Middle frontal gyrus (tissue), 1 donor: Measurements from ENCODE around the gene NPHP4.
"Not testable (repeated sequence)": the region's sequence is repeated elsewhere in the genome, so short reads cannot be mapped to it uniquely, and the experiment has no call there.

Experiments
- DNase-seq: peaks from one replicate; pipeline ENCODE4 v3.0.0-alpha.2; 2015; ENCODE audit warnings: low spot score; ENCODE audit errors: extremely low spot score

NPHP4 gene

DNA sequence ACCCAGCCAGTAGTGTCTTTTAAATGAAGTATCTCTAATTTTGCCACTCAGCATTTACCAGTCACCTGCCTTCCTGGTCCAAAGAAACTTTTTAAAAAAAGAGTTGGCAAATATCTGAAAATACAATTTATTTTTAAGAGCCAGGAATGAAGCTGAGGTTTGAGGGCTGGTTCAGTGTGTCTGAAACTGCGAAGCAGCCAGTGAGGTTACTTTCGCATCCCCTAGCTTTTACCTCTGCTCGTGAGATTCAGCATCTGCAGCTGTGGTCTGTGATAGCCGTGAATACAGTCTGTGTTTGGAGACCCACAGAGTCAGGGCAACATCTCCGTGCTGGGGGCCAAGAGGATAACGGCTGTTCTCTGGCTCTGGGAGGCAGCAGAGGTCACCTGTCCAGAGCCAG lies 32.2 kb upstream of the NPHP4 start:
- no peak for DNase-seq

DNA sequence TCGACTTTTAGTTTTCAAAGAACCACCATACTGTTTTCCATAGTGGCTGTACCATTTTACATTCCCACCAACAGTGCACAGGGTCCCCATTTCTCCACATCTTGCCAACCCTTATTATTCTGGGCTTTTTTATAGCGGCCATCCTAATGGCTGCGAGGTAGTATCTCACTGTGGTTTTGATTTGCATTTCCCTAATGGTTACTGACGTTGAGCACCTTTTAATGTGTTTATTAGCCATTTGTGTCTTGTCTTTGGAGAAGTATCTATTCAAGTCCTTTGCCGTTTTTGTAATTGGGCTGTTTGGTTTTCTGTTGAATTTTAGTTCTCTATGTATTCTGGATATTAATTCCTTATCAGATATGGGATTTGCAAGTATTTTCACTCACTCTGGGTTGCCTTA lies 31.1 kb upstream of the NPHP4 start:
- DNase-seq, result no peak

DNA sequence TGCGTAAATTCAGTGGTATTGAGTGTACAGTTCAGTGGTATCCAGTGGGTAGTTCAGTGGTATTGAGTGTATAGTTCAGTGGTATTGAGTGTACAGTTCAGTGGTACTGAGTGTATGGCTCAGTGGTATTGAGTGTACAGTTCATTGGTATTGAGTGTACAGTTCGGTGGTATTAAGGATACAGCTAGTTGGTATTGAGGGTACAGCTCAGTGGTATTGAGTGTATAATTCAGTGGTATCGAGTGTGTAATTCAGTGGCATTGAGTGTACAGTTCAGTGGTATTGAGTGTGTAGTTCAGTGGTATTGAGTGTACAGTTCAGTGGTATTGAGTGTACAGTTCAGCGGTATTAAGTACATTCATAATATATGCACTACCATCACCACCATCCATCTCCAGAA lies 30.0 kb upstream of the NPHP4 start:
- no peak for DNase-seq

- no peak for DNase-seq
Measured at GRCh38 chr1:6019166-6019845, 27.1 kb upstream of the NPHP4 start.

- not testable (repeated sequence) for DNase-seq
Measured at GRCh38 chr1:6017654-6018053, 25.4 kb upstream of the NPHP4 start.

DNA sequence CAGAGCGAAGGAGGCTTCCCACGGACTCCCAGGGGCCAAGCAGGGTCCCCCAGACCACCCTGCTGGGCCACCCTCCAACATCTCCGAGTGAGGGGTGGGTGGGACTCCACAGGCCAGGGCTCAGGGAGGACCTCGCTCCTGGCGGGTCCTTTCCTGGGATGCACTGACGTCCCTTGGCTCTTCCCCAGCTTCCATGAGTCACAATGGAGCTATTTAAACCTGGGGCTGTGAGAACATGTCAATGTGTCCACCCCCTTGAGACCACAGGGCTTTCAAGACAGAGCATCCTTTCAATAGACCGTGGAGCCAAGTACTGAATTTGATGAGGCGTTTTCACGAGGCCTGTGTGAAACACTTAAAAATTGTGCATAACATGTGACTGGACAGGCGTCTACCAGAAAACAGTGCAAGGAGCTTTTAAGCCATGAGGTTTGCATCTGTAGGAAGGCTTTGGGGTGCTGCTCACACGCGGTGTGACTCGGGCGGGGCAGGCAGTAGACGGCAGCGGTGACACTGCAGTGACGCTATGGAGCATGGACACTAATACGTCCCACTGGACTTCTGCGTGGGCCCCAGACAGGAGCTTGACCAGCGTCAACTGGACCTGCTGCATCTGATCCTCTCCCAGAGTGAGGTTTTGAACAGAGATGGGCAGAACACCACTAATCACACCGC lies 24.1 kb upstream of the NPHP4 start:
- no peak for DNase-seq

DNA sequence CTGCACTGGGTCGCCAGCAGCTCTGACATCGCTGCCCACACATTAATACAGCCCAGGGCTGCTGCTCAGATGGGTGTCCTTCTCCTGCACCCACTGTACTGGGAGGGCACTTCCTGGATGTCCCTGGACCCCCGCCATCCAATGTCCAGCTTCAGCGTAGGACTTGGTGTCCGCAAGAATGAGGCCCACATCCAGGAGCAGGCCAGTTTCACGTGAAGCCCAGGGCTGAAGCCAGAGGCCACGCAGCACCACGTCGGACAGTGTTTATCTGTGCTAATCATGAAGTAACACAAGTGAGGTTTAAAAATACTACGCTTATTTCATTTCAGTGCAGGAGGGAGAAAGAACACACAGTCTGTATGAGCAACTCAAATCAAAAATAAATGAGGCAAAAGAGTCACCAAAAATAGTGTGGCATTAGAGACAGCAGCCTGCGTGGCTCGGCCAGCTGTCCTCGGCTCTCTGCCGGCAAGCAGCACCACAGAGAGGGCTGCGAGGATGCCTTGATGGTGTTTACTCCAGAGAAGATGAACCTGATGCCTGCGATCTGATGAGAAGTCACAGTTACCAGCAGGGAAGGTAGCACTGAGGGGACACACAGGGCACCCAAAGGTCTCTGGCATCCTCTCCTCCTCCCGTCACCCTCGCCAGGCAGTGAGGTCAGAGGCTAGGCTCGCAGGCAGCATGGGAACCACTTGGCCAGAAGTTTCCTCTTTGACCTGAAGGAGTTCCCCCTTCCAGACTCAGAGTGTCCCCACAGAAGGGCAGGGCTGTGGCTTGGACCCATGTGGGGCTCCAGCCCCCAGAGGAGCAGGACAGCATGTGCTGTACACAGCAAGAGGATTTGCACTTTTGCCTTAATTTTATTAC lies 22.1 kb upstream of the NPHP4 start:
- peak; percentile 29 for DNase-seq

- no peak for DNase-seq
Measured at GRCh38 chr1:6013491-6013890, 21.3 kb upstream of the NPHP4 start.

DNA sequence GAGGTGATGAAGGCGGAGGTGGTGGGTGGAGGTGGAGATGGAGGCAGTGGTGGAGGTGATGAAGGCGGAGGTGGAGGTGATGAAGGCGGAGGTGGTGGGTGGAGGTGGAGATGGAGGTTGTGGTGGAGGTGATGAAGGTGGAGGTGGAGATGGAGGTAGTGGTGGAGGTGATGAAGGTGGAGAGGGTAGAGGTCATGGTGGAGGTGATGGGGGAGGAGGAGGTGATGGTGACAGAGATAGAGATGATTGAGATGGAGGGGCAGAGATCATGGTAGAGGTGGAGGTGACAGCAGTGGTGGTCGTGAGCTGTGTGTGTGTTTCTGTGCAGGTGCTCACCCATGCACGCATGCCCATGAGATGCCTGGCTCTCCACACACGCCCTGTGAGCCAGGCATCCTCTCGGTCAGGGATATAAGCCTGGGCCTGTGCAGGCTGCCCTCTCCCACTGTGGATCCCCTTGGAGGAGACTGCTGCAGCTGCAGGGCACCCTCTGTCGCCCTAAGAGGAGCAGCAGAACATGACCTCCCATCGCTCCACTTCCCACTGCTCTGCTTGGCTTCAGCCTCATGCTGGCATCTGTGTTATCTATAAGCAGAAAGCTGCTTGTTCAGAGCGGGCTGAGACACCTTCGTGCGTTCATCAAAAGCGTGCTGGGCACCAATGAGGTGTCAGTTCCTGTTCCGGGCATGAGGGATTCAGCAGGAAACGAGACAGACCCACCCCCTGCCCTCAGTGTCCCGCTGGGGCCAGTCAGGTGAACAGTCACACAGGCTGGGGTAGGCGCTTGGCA lies 20.5 kb upstream of the NPHP4 start:
- DNase-seq, result no peak

DNA sequence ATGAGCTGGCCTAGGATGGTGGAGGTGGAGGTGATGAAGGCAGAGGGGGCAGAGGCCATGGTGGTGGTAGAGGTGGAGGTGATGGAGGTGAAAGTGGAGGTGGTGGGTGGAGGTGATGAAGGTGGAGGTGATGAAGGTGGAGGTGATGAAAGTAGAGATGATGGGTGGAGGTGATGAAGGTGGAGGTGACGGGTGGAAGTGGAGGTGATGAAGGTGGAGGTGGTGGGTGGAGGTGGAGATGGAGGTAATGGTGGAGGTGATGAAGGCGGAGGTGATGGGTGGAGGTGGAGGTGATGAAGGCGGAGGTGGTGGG lies 19.7 kb upstream of the NPHP4 start:
- DNase-seq, result no peak

GRCh38 chr1:6011161-6011945 lies 19.1 kb upstream of the NPHP4 start:
- no peak for DNase-seq

DNA sequence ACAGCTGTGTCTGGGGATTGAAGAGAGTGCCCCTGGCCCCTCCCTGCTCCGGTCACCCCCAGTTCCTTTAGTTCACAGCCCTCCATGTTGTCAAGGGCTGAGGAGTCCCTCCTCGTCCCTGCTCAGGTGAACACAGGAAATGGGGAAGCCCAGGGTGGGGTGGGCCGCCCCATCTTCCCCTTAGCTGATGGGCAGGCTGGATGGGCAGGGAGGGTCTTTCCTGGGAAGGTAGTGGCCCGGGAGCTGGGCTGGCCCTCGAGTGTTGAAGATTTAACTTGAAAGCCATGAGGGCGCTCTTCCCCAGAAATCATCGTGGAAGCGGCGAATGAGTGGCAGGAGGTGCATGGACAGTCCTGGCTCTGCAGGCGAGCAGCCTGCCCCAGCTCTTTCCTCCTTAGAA lies 18.3 kb upstream of the NPHP4 start:
- no peak for DNase-seq

DNA sequence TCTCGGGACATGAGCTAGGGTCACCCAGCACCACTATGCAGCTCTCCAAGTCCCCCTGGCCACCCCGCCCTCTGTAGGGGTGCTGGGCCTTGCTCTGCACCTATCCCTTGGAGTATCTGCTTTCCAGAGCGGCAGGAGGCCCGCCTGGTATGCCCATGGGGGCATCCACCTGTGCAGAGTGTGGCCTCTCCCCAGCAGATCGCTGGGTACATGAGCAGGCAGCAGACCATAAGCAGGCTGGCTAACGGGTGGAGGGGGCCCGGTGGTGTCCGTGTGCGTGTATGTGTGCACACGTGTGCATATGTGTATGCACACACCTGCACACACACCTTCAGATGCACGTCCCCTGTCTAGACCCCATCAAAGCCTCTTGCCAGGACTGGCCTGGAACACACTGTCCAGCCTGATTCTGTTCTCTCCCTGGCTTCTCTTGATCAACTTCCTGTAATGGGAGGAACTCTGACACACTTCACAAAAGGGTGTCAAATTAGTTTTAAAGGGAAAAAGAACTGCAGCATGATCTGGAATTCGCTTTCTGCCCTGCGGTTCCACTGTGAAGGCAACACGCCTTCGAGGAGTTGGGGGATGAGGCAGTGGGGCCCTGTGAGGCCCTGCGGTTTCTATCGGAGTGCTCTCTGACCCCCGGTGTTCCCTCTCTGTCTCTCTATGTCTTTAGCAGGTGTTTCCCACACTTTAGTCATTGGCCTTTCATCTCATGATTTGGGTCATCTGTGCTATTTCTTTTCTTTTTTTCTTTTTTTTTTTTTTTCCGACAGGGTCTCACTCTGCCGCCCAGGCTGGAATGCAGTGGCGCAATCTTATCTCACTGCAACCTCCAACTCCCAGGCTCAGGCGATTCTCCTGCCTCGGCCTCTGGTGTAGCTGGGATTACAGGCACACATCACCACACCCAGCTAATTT lies 17.2 kb upstream of the NPHP4 start:
- DNase-seq, result no peak

DNA sequence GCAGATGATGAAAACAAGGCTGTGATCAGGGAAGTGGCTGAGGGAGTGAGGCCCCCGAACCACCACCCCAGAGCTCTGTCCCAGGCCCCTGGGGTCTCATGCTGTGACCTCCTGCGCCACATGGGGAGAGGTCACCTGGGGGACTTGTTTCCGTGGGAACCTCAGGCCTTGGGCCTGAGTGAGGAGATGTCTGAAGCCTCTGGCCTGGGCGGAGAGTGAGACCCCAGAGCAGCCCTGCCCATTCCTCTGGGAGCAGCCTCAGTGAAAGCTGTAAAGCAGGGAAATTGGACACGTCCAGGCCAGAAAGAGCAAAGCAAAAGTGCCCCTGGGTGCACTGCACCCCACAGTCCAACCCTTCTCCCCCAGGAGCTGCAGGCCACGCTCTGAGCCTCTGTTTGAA lies 16.5 kb upstream of the NPHP4 start:
- DNase-seq, result no peak

DNA sequence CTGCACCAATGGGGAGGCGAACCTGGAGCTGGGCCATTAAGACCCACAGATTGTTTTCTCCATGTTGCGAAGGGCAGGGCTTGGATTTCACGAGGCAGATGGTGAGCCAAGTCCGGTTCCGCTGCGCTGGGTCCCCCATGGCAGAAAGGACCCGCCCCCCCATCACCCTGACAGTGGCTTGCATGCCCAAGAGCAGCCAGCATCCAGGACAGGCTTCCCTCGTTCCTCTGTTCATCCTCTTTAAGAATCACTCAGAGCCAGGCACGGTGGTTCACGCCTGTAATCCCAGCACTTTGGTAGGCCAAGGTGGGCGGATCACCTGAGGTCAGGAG lies 15.8 kb upstream of the NPHP4 start:
- DNase-seq, result no peak

DNA sequence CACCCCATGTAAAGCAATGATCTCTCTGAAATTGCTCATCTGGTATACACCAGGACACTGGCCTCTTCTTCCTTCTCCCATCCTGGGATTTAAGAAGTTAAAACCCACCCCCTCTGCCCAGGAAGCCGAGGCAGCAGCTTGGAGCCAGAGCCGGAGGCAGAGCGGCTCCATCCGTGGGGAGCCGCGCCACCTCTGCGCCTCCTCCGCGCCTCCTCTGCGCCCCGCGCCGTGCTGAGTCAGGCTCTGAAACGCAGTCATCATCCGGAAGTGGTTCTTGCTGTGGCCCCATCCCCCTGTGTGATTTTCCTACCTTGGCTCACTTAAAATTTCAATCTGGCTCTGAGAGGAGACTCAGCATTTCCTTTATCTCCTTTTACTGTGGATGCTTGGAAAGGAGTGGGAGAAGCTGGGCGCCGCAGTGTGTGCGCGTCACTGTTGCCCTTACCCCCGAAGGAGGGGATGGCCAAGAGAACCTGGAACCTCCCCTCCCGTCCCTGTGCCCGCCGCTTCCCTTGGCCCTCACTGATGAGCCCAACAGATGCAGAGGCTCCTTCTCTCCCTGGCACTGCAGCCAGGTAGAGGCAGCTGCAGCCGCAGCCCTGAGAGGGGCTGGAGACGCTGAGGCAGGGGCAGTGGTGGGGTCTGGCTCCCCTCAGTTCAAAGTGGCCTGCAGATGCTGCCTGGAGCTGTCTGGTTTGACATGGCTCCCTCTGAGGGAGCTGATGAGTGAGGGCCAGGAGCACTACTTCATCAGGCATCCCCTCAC lies 15.3 kb upstream of the NPHP4 start:
- DNase-seq, result no peak

DNA sequence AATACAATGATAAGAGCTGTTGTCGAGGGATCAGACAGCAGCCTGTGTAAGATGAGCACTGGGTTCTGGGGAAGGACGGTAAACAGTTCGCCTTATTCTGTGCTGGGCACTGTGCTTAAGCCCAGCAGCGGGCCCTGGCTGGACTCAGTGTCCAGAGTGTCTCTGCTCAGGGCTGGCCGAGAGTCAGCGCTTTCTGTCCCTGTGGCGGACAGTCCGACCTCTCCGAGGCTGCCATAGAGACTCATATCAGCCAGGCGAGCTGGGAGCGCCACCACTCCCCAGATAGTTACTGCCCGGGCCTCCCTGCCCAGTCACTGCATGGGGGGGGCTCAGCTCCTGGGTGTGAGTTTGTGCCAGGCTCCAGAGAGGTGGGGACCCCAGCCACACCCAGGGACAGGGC lies 14.7 kb upstream of the NPHP4 start:
- DNase-seq, result no peak

DNA sequence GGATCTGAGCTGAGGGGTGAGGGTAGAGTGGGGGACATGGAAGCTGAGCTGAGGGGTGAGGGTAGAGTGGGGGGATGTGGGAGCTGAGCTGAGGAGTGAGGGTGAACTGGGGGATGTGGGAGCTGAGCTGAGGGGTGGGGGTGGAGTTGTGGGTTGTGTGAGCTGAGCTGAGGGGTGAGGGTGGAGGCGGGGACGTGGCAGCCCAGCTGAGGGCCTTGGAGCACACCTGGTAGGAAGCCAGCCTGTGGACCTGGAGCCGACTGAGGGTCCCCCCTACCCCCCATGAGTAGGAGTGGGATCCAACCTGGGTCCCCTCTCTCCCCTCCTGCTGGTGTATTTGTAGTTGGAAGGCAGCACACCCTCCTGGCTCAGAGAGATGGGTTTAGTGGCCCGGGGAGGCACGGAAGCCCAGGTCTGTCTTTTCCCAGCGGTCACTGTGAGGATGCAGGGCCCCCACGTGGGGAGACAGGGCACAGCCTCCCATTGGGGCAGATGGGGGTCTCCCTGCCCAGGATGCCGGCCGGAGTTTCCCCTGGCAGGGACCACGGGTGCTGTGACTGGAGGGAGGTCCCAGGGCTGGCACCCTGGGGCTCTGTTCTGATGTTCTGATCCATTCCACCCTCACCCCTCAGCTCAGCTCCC lies 13.2 kb upstream of the NPHP4 start:
- no peak for DNase-seq
